NB4 (cell line): Measurements from ENCODE around the gene ADAMTS2.

Experiments used
- DNase-seq: peaks from one replicate; pipeline ENCODE4 v3.0.0; 2010; ENCODE audit warnings: low read depth
- H3K4me3 ChIP-seq: one replicate; pipeline ENCODE4 v1.5.1; 2011; ENCODE audit warnings: mild to moderate bottlenecking, low read depth, low read length, moderate library complexity
- MYC ChIP-seq: IDR thresholded peaks from 2 replicates; pipeline ENCODE4 v1.6.1; 2011; ENCODE audit warnings: low read depth, low read length
- POLR2A ChIP-seq: IDR thresholded peaks from 2 replicates; pipeline ENCODE4 v1.6.1; 2011; ENCODE audit warnings: mild to moderate bottlenecking; ENCODE audit not compliant: insufficient read length; ENCODE audit errors: extremely low read depth
- TF ChIP-seq, protein P1 (sequence below): IDR thresholded peaks from 2 replicates; pipeline ENCODE4 v1.6.1; 2011; ENCODE audit warnings: low read depth, low read length
- TF ChIP-seq, protein P2 (sequence below): IDR thresholded peaks from one replicate; pipeline ENCODE4 v1.5.1; 2012; ENCODE audit warnings: low read depth, low read length

The ADAMTS2 gene

DNA sequence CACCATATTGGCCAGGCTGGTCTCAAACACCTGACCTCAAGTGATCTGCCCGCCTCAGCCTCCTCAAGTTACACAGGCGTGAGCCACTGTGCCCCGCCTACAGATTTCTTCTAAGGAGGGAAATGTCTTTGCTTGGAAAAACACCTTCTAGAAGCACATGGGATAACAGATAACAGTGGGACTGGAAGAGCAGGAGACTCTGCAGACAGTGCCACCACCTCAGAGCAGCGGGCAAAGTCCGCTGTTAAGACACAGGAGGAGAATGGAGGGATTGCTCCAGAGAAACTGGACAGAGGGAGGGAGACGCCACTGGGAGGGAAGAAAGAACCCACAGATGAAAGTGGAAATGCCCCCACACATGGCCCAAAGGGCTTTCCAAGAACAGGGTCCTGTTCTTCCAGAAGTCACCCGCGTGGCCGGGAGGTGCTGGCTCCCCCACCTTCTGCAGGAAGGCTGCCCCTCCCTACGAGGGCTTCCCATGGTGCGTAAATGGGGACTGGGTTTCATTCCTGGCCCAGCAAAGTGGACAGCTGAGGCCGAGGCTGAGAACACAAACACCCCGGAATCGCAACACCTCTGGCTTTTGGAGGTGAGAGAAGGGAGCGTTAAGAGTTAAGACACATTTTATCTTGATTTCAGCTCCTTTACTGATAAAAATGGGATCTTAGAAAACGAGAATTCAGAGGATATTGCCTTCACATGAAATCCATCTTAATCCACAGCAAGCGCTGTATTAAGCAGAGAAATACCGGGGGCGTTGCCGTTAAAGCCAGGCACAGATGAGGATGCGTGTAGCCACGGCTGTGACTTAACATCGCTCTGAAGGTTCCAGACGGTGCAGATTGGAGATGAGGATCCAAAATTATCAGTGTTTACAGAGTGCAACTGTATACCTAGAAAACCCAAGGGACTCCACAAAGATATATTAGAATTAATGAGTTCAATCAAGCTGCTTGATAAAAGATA is 11.2 kb downstream of the ADAMTS2 start:
- DNase-seq, result no peak
- TF ChIP-seq, protein P1, sequence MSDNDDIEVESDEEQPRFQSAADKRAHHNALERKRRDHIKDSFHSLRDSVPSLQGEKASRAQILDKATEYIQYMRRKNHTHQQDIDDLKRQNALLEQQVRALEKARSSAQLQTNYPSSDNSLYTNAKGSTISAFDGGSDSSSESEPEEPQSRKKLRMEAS, result no peak
- TF ChIP-seq MYC, result no peak
- no peak for TF ChIP-seq POLR2A
- TF ChIP-seq, protein P2, sequence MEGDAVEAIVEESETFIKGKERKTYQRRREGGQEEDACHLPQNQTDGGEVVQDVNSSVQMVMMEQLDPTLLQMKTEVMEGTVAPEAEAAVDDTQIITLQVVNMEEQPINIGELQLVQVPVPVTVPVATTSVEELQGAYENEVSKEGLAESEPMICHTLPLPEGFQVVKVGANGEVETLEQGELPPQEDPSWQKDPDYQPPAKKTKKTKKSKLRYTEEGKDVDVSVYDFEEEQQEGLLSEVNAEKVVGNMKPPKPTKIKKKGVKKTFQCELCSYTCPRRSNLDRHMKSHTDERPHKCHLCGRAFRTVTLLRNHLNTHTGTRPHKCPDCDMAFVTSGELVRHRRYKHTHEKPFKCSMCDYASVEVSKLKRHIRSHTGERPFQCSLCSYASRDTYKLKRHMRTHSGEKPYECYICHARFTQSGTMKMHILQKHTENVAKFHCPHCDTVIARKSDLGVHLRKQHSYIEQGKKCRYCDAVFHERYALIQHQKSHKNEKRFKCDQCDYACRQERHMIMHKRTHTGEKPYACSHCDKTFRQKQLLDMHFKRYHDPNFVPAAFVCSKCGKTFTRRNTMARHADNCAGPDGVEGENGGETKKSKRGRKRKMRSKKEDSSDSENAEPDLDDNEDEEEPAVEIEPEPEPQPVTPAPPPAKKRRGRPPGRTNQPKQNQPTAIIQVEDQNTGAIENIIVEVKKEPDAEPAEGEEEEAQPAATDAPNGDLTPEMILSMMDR, result no peak
- H3K4me3 ChIP-seq, result no peak overlapping the region

DNA sequence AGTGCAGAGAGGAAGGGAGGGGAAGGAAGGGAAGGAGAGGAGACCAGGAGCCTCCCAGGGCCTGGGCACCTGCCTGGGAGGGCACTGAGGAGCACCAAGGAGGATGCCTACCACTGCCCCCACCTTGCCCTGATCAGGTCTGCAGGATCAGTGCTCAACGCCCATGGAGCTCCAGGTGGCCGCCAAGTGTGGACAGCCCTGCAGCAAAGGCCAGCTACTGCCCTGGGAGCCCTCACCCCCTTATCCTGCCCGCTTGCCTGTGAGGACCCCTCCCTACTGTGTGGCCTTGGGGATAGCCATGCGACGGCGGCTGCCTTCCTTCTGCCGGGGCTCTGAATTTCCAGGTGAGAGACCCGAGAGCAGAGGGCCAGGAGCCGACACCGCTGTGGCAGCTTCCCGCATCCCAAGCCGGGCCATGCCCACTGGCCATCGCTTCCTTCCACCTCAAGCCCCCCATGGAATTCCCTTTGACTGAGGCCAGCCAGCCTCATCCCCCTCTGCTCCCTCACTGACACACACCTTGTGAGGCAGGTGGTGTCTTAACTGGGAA is 12.4 kb downstream of the ADAMTS2 start:
- H3K4me3 ChIP-seq, result no peak overlapping the region
- TF ChIP-seq, protein P1, result no peak
- no peak for DNase-seq

DNA sequence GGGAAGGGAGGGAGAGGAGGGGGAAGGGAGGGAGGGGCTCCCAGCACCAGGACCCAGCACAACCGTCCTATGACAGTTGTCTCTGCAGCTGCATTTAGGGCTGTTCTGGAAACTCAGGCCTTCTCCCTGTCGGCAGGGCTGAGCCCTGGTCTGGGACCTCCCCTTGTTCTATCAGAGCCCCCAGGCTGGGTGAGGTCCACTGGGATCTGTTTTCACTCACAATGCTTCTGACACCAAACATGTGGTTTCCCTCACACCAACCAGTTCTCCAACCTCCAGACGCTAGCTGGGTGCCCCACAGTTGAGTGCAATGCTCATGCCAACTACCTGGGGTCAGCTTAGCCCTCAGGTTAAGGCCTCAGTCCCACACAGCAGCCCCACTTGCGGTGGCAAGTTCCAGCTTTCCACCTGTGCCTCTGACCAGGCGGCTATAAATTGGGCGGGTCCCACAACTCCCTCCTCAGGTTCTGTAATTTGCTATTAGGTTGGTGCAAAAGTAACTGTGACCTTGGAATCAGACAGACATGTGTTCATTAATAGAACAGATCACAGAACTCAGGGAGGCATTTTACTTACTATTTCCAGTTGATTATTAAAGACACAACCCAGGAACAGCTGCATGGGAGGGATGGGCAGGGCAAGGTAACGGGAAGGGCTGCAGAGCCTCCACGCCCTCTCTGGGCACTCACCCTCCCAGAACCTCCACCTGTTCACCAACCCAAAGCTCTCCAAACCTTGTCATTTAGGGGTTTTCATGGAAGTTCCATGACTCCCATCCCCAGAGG is 13.5 kb downstream of the ADAMTS2 start:
- no peak overlapping the region for H3K4me3 ChIP-seq
- TF ChIP-seq POLR2A, result no peak
- TF ChIP-seq, protein P2, result no peak
- TF ChIP-seq MYC, result no peak
- TF ChIP-seq, protein P1, result no peak
- no peak for DNase-seq

DNA sequence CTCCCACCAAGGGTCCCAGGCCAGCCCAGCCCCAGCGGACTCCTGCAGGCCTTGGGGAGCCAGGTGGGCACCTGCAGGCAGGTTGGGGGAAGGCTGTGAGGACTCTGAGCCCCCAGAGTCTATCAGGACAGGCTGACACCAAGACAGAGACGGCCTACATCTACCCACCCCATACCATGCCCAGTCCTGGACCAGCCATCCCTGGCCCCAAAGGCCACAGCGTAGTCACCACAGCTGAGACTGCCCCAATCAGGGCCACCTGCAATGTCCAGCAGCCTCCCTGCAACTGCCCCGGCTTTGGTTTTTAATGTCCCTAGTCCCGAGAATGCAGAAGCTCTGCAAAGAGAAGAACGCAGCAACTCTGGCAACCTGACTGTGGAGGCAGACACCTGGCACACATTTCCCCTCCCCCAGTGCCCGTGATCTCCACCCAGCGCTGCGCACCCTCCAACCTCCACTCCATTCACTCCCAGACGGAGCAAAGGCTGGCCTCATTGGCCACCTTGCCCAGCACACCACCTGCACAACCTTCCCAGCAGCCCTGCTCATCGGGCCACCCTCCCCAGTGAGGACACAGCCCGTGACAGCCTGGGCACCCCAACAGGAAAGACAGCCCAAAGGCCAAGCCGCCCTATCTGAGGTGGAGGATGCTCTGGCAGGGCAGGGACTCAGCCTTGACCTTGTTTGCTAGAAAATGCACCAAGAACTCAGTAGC is 14.9 kb downstream of the ADAMTS2 start:
- TF ChIP-seq, protein P1, result no peak
- TF ChIP-seq POLR2A (no peak), MYC (no peak)
- no peak overlapping the region for H3K4me3 ChIP-seq
- DNase-seq, result no peak

DNA sequence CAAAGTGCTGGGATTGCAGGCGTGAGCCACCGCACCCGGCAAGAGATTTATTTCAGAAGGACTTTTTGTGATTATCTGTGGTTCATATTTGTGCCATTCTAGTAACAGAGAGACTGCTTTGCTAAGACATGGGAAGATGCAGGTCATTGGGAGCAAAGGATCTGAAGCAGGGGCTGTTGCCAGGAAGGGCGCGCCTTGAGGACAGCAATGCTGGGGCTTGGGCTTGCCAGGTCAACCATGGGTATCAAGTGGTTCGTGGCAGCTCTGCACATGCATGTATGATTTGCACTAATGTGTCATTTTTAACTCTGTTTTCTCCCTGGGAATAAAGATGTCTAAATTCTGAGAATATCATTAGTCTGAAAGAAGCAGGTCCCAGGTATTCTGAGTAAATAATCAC is 17.0 kb downstream of the ADAMTS2 start:
- no peak for DNase-seq
- no peak overlapping the region for H3K4me3 ChIP-seq
- TF ChIP-seq, protein P1, result no peak

DNA sequence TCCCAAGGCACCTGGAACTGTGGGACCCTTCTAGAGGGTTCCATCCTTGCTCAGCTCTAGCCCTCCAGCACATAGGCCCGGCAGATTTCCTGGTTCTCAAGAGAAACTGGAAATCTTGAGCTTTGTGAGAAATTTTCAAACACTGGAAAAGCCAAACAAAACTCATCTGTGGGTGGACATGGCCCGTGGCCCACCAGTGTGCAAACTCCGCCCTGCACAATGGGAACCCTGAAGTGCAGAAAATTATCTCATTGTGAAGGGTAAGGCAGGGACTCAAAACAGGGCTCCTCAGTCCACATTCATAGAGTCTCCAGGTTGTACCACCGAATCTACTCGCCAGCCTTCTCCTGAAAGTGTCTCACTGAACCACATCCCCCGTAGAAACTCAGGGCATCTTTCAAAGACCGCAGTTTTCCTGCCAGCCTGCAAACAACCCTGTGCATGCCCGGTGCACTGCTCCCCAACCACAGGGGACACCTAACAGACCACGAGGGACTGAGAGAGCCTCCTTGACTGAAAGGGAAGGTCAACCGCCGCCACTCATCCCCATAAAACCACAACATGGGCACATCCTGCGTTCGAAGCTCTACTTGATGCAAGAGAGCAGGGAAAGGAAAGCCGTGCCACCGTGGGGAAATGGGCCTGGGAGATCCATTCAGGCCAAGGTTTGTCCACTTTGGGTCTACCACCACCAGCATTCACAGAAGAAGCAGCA is 18.1 kb downstream of the ADAMTS2 start:
- DNase-seq, result peak; percentile 73
- H3K4me3 ChIP-seq, result no peak overlapping the region
- TF ChIP-seq MYC, result no peak
- TF ChIP-seq, protein P2, result no peak
- TF ChIP-seq, protein P1, result no peak
- TF ChIP-seq POLR2A, result no peak
